ENCODE measurements around the gene KLHDC4. TPM values are rescaled to one million over a fixed set of nuclear protein-coding genes. Genes with fewer than 3 reads are reported as not detected.

KLHDC4 gene
- total and polyA plus RNA-seq, 2 experiments from 2014 or later: 23.0 to 41.1 TPM

- no peaks in the 10 kb centered on the region for H4K20me1 ChIP-seq (replicated peaks; ENCODE audit: insufficient read depth)
- Mint-ChIP-seq H3K9me3 (no peaks in the 10 kb centered on the region), H3K4me1 (no peaks in the 10 kb centered on the region; the same call in 2 of the 3 replicates), H3K36me3 (ENCODE audit: low read depth) (no peaks in the 10 kb centered on the region), H3K27ac (no peak overlapping the region), H3K27me3 (ENCODE audit: insufficient read depth, low read depth, poor library complexity) (peaks cover 6% of the 10 kb centered on the region), H3K4me3 (no peak overlapping the region)
- H3K79me2 ChIP-seq (replicated peaks; ENCODE audit: insufficient read depth): no peaks in the 10 kb centered on the region
- no peaks in the 10 kb centered on the region for H3K9me2 ChIP-seq (ENCODE audit: insufficient read depth)
- DNase-seq (ENCODE audit: low spot score) (no peak), ATAC-seq (no peak)
- H3K27ac ChIP-seq (ENCODE audit: low read depth): no peak overlapping the region
- no peak for TF ChIP-seq ZNF331 (CRISPR knock-in tag; IDR thresholded peaks at IDR 0.05; ENCODE audit: low read depth)
- TF ChIP-seq EZH2phosphoT487 (IDR thresholded peaks at IDR 0.05; ENCODE audit: unreplicated experiment): no peak
- TF ChIP-seq POLR2AphosphoS5 (IDR thresholded peaks at IDR 0.05; ENCODE audit: low read depth): no peak
- no peak for TF ChIP-seq ETS1 (IDR thresholded peaks at IDR 0.05)
- TF ChIP-seq JUNB (IDR thresholded peaks at IDR 0.05; ENCODE audit: unreplicated experiment): no peak
- no peak overlapping the region for H3K4me2 ChIP-seq
- H3K27me3 ChIP-seq (ENCODE audit: insufficient read depth): no peaks in the 10 kb centered on the region
- no peaks in the 10 kb centered on the region for H3K4me1 ChIP-seq (ENCODE audit: insufficient read depth)
- H2AFZ ChIP-seq: no peak overlapping the region; the same call in 1 of the 2 replicates
- H3F3A ChIP-seq (replicated peaks; ENCODE audit: low read depth): no peaks in the 10 kb centered on the region
- no peaks in the 10 kb centered on the region for H3K36me3 ChIP-seq (ENCODE audit: insufficient read depth)
- no peak overlapping the region for H3K4me3 ChIP-seq
These were observed 24.7 kb upstream of the KLHDC4 start for GRCh38 chr16:87790292-87791100.

- Mint-ChIP-seq H3K4me3 (no peak overlapping the region), H3K4me1 (no peaks in the 10 kb centered on the region; the same call in 2 of the 3 replicates), H3K9me3 (no peaks in the 10 kb centered on the region), H3K36me3 (ENCODE audit: low read depth) (no peaks in the 10 kb centered on the region), H3K27ac (no peak overlapping the region), H3K27me3 (ENCODE audit: insufficient read depth, low read depth, poor library complexity) (peaks cover 6% of the 10 kb centered on the region)
- DNase-seq (ENCODE audit: low spot score): no peak
- H2AFZ ChIP-seq: no peak overlapping the region
- no peaks in the 10 kb centered on the region for H3K79me2 ChIP-seq (replicated peaks; ENCODE audit: insufficient read depth)
- H3K9me2 ChIP-seq (ENCODE audit: insufficient read depth): no peaks in the 10 kb centered on the region
- no peak overlapping the region for H3K27ac ChIP-seq (ENCODE audit: low read depth)
- H4K20me1 ChIP-seq (replicated peaks; ENCODE audit: insufficient read depth): no peaks in the 10 kb centered on the region
- H3K4me1 ChIP-seq (ENCODE audit: insufficient read depth): no peaks in the 10 kb centered on the region
- ATAC-seq: no peak
- H3K36me3 ChIP-seq (ENCODE audit: insufficient read depth): no peaks in the 10 kb centered on the region
- H3K27me3 ChIP-seq (ENCODE audit: insufficient read depth): no peaks in the 10 kb centered on the region
- H3F3A ChIP-seq (replicated peaks; ENCODE audit: low read depth): no peaks in the 10 kb centered on the region
- no peak overlapping the region for H3K4me3 ChIP-seq
- no peak overlapping the region for H3K4me2 ChIP-seq
- TF ChIP-seq ZNF331 (CRISPR knock-in tag; IDR thresholded peaks at IDR 0.05; ENCODE audit: low read depth) (no peak), POLR2AphosphoS5 (IDR thresholded peaks at IDR 0.05; ENCODE audit: low read depth) (no peak), CREB1 (CRISPR knock-in tag; IDR thresholded peaks at IDR 0.05; ENCODE audit: low read depth) (no peak), ETS1 (IDR thresholded peaks at IDR 0.05) (no peak), STAT1 (IDR thresholded peaks at IDR 0.05; ENCODE audit: unreplicated experiment) (no peak), REST (IDR thresholded peaks at IDR 0.05; ENCODE audit: unreplicated experiment) (no peak), JUNB (IDR thresholded peaks at IDR 0.05; ENCODE audit: unreplicated experiment) (no peak), EZH2phosphoT487 (IDR thresholded peaks at IDR 0.05; ENCODE audit: unreplicated experiment) (no peak), CTCF (conservative IDR thresholded peaks at IDR 0.05; ENCODE audit: low read depth in 2 of 2) (no peak), EZH2 (IDR thresholded peaks at IDR 0.05; ENCODE audit: low read depth, unreplicated experiment) (no peak), ZNF114 (CRISPR knock-in tag; IDR thresholded peaks at IDR 0.05) (no peak)
These were observed 23.9 kb upstream of the KLHDC4 start for GRCh38 chr16:87789437-87790291.

All from GM23338 (cell line).